IPS DF 4.7 (cell line): ENCODE data around the gene TMA7B.
"Not testable (repeated sequence)": the region's sequence is repeated elsewhere in the genome, so short reads cannot be mapped to it uniquely, and the experiment has no call there.

ENCODE experiments used
- DNase-seq: peaks from one replicate; pipeline ENCODE4 v3.0.0-alpha.2; 2013; ENCODE audit warnings: low spot score; ENCODE audit errors: extremely low read depth

TMA7B gene

GRCh38 chr22:39979458-39979857, 19.3 kb downstream of the TMA7B start:
- DNase-seq: no peak

DNA sequence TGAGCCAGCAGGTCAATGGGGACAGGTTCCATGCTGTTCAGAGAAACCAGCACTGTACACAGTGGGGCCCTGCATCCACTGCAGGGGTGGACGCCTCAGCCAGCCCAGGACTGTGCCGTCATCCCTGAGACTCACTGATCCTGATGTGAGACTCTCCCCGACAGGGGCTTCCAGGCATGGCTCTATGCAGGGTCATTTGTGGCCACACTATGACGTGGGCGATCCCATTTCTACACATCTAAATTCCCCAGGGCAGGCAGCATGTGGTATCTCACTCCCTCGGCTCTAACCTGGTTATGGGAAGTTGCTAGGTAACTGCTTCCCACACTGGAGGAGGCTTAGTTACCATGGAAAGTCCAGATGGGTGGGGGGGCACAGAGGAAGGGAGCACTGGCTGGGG, 20.4 kb downstream of the TMA7B start:
- no peak for DNase-seq

GRCh38 chr22:39983346-39983745, 23.1 kb downstream of the TMA7B start:
- no peak for DNase-seq

DNA sequence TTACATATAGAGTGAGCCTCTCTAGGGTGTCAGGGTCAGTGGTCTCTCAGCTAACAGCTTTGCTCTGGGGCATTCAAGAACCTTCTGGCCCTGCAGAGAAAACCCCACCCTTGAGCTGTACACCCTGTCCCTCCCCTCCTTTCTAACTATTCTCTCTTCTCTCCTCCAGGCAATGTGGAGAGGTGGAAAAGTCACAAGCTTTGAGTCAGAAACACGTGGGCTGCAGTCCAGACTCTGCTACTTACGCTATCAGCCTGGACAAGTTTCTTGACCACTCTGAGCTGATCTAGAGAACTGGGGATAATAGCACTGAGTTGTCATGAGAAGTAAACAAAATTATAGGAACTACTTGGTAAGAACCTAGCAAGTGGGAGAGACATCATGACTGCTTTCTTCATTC, 23.8 kb downstream of the TMA7B start:
- DNase-seq: no peak

- no peak for DNase-seq
Observed at GRCh38 chr22:39984746-39985145, 24.5 kb downstream of the TMA7B start.

GRCh38 chr22:39985383-39986035, 25.3 kb downstream of the TMA7B start:
- no peak for DNase-seq

- no peak for DNase-seq
Observed at GRCh38 chr22:39988386-39989114, 28.4 kb downstream of the TMA7B start.

DNA sequence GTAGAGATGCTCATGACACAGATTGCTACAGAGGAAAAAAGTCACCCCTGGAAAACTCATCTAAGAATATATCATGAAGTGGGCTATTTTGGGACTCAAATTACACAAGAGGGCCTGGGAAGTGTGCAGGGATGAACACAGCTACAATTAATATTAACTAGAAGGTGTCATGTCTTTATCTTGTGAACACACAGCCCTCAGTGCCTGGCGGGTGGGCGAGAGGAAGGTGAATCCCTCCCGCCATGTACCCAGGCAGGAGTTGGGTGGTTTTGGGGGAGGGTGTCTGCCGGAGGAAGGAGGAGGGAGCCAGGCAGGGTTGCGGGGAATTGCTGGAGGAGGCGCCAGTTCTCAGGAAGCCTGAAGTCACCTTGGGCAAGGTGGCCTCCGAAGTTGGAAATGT, 29.4 kb downstream of the TMA7B start:
- DNase-seq: no peak

DNA sequence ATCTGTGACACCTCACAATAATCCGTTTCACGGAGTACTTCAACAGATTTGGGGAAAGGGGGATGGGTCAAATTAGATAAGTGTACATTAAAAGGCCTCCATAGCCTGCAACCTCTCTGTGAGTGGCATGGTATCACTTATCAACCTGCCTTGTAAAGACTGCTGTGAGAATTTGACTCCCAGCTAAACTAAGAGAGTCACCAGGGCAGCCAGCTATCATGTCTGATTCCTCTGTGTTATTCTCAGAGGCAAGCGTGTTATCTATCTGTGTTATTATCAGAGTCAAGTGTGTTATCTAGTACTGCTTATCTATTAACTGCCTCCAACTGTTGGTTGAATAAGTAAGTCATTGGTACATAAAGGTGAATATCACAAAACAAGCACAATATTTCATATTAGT, 30.5 kb downstream of the TMA7B start:
- DNase-seq: no peak

DNA sequence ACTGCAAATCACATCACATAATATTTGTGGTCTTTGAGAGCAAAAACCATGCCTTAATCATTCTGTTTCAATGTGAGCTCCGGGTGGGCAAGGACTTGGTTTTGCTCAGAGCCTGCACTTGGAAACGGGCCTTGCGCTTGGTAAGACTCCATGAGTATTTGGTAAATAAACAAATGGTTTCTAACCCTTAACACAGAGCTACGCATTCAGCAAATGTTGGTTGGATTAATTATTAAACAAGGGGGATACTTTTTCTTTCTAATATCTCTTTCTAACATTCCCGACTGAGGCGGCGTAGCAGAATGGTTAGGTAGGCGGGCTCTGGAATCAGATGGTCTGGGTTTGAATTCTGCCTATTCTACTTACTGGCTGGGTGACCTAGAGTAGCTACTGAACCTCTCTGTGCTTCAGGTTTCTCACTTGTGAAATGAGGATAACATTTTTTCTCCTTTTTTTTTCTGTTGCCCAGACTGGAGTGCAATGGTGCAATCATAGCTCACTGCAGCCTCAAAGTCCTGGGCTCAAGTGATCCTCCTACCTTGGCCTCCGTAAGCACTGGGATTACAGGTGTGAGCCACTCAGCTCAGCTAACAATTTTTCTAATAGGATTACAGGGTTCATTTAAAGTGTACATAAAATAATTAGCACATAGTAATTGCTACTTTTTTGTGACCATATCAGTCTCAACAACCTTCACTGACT, 31.1 kb downstream of the TMA7B start:
- DNase-seq: no peak

GRCh38 chr22:39992088-39992826, 32.1 kb downstream of the TMA7B start:
- no peak for DNase-seq

GRCh38 chr22:39992894-39993293, 32.7 kb downstream of the TMA7B start:
- DNase-seq: not testable (repeated sequence)

DNA sequence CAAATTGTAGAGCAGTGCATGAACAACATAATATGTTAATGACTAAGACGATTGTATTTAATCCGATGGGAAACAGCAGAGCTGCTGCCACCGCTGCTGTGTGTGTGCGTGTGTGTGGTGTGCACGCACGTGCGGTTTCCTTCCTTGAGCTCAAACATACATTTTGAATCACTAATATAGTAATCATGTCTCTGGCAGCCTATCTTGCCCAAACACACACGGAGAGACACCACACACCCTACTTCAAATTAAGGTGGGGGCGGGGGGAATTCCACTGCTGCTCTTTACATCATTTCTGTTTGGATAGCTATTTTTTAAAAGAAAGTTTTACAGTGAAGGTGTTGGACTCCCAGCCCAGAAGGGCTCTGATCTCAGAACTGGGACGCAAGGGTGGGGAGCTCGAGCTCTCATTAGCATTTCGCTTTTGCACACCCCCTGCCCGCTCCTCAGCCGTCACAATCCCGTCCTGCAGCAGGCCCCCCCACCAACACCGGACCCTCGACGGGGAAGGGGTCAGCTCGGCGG, 33.9 kb downstream of the TMA7B start:
- DNase-seq: no peak

- no peak for DNase-seq
Observed at GRCh38 chr22:39994566-39995392, 34.6 kb downstream of the TMA7B start, which contains the start of gene FAM83F. TSS of gene FAM83F (plus strand) at chr22:39994954. CDS start at chr22:39995043, 89 bp downstream.

DNA sequence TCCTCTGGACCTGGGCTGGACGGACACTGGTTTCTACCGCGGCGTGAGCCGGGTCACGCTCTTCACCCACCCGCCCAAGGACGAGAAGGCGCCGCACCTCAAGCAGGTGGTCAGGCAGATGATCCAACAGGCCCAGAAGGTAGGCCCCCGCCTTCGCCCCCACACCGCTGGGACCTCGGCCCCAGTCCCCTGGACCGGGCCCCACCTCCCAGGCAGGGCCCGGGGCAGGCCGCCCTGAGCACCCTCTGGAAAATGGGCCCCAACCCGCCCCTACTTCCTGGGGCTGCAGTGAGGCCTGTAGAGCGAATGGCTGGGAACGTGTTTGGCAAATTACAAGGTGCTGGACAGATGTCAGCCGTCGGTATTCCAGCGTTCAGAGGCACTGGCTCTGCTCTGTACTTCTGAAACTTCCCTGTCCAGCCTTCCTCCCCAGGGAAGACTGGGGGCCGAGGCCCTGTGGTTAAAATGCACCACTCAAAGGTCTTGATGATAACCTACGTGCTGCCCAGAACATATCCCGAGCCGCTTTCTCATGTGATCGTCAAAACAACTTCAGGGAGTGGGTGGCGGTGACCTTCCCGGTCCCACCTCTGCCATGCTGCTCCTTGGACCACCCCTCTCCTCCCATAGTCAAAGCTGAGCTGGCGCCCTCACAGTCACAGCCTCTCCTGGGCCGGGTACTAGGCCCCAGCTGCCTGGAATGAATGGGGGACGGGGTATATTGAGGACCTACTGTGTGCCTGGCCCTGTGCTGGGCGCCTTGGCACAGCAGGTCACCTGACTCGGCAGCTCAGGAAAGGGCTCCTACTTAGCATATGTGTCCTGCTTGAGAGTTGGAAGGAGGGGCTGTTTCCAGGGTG, 35.4 kb downstream of the TMA7B start:
- DNase-seq: no peak

- no peak for DNase-seq
Observed at GRCh38 chr22:39996732-39997131, 36.5 kb downstream of the TMA7B start.

- no peak for DNase-seq
Observed at GRCh38 chr22:39997421-39997820, 37.2 kb downstream of the TMA7B start.

DNA sequence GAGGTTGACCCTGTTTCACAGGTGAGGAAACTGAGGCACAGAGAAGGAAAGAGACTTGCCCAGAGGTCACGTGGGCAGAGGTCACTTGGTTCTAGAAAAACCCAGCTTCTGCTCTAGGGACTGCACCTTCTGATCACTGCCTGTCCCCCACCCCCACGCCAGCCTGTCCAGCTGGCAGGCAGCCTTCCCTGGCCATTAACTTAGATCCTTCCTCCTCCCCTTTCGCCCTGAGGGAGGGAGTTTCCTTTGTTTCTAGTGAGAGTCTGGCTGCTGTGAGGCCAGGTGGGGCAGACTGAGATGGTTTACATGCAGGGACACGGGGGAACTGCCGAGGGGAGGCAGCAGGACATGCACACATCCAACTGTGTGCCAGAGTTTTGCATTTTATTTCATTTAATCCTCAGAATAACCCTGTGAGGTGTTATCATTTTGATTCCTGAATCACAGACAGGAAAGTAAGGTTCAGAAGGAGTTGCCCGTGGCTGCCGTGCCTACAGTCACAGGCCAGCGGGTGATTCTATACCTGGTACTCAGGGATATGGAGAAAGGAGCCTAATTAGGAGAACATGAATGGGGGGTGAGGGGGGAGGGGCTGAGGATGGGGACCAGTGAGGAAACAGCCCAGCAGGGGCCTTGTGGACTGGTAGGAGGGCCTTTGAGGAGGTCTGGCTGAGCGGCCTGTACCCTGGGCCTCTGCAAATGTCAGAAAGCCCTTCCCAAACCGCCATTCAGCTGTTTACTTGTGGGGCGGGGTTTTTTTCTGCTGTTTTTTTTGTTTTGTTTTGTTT, 37.9 kb downstream of the TMA7B start:
- DNase-seq: peak; percentile 66
